Pulmonary artery endothelial cell (primary cell): ENCODE measurements around the gene CHN2. TPM values are rescaled to one million over a fixed set of nuclear protein-coding genes. Genes with fewer than 3 reads are reported as not detected.

Experiments used
- DNase-seq: peaks from one replicate; pipeline ENCODE4 v3.0.0-alpha.2; 2011; ENCODE audit warnings: low read depth, low spot score
- total RNA-seq: library from RNA; depleted of rRNA; stranded (reverse); fragments of >200 nt; gene quantifications from 2 replicates; pipeline ENCODE4 v1.2.3, GENCODE V29; 2014

CHN2 gene
- total RNA-seq, 1 donor from 2014 or later: 0.13 TPM

DNA sequence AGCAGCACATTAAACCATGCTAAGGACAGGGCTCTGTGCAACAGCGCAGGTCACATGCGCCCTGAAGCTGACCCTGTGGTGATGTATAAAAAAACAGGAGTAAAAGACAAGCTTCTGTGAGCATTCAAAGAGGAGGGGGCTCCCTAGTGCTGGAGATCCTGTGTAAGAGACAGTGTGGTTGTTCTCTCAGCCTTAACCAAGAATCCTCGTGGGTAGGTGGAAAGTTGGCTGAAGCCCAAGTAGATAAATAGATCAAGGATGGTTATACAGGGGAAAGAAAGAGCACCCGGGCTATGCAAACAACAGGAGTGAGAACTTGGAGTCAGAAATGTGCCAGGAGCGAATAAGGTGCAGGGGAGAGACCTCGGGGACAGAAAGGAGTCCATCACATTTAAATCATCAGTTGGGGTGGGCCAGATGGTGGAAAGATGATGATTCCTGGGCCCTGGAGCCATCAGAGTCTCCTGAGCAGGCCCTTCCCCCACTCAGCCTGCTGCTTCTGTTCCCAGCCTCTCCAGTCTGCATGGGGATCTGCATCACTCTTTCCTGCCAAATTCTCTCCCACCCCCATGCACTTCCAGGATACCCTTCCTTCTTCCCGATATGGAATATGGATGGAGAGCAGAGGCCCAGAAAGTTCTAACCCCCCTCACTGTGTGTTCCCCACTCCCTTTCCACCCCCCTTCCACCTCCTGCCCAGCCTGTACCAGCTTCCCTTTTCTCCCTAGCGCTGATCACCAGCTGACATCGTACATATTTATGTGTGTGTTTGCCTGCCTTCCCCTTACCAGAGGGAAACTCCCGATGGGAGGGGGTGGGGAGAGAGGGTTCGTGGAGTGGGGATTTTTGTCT lies 291.0 kb downstream of the CHN2 start:
- no peak for DNase-seq

GRCh38 chr7:29486191-29486700 lies 291.7 kb downstream of the CHN2 start:
- no peak for DNase-seq

DNA sequence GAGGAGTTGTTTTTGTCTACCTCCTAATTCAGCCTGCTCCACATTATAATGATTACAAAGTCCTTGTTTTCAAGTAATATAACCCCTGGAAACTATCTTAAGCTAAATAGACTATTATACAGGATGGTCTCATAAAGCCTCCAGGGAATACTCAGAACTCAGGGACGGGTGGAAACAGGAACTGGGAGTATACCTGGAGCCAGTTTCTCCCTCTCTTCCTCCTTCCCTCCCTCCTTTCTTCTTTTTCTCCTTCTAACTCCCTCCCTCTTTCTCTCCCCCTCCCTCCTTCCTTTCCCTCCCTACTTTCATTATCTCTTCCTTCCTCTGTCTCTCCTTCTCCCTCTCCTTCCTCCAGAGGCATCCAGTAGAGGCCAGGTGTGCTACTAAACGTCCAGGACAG lies 292.8 kb downstream of the CHN2 start:
- no peak for DNase-seq

- no peak for DNase-seq
Observed at GRCh38 chr7:29488203-29488970, 293.8 kb downstream of the CHN2 start.

DNA sequence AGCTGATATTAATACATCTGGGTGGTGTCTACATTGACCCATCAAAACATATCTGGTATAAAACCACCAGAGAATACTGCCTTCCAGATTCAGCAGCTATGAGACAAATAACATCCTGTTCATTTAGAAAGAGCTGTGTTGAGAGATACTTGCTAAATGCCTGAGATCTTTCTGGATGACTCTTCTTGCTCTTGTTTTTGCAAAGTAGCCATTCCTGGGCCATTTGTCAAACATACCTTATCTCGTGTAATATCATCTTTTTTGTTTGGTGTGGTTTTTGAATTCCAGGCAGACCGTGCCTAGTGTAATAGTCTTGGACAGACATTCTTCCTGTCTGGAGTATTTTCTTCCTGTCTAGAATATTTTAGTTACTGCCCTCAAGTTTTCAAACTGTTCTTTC lies 294.4 kb downstream of the CHN2 start:
- no peak for DNase-seq

GRCh38 chr7:29490094-29490607 lies 295.6 kb downstream of the CHN2 start:
- DNase-seq: no peak

DNA sequence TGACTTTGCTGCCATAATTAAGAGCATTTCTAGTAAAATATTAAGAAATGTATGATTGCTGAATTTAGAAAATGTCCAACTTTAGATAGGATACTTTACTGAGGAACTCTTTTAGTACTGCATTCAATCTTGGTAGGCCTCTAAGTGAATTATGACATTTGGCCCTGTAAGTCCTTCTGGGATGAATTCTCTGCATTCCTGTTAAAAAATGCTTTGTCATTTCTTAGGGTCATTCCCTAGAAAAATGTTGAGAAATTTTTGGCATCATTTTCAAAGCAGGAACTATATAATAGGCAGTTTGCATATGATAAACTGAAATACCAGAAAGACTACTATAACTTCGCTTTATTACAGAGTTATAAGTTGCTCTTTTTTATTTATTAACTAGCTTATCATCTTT lies 299.8 kb downstream of the CHN2 start:
- no peak for DNase-seq

DNA sequence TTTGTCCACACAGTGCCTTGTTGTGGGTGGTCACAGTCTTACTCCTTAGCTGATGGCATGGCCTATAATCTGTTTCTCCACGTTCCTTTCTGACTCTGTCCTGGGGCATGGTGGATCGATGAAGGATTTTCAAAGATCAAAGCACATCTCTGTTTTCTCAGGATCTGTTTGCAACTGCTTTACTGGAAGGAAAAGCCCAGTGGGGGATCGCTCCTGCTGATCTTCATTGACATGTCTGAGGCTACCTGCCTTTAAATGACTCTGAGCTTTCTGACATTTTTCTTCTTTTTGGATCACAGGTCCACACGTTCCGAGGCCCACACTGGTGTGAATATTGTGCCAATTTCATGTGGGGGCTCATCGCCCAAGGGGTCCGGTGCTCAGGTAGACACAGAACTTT lies 301.1 kb downstream of the CHN2 start:
- no peak for DNase-seq

DNA sequence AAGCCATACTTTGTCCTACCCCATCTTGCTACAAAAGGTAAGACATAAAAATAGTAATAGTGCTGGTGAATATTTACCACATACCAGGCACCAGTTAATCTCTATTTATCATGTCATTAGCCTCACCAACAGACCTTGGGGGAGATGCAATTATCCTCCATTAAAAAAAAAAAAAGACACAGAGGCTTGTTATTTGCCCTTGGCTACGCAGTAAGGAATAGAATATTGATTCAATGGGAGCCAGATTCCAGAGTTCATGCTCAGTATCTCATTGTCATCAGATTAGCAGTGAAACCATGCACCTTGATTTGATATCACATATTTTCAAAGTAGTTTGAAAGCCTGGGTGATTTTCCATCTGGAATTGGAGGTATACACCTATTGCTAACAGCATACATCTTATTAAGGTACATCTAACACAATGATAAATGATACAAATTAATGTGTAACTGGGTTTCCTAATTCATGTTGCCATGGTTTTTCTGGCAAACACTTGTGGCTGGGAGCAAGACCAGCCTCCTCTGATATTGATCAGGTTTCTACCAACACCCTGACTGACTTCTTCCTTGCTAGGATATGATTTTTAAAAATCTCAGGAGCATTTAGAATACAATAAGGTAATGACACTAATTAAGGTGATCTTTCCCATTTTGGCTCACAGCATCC lies 301.9 kb downstream of the CHN2 start:
- DNase-seq: no peak

- DNase-seq: no peak
Observed at GRCh38 chr7:29499932-29500331, 305.4 kb downstream of the CHN2 start.

DNA sequence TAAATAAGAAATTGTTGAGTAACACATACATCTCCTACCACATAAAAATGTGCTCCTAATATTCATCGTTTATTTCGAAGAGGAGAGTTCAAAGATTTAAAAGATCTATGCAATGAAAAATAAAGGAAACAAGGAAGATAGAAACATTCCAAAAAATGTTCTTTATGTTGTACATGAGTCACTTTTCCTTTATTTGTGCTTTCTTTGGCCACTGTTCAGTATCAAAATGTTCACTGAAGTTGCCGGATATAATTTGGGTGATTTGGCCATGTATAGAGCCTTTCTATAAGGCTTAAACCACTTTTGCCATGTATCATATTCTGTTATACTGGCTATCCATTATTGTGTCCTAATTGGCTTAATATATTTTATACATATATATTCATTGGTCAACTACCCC lies 306.1 kb downstream of the CHN2 start:
- DNase-seq: no peak

GRCh38 chr7:29502133-29502532 lies 307.6 kb downstream of the CHN2 start:
- no peak for DNase-seq

DNA sequence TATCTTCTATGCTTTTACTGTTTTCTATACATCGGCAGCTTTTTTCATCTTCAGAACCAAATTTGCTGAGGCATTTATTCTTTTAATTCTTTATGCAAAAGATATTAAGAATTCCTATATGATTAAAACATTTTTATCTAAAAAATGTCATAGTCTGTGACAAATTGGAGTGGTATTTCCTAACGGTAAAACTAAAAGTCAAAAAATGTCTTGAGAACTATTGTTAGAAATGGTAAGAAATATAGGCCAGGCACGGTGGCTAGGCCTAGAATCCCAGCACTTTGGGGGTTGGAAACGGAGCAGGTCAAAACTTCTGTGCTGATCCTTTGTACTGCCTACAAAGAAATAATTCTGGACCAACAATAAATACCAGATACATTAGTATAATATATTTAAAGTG lies 311.4 kb downstream of the CHN2 start:
- no peak for DNase-seq

GRCh38 chr7:29508608-29509007 lies 314.0 kb downstream of the CHN2 start:
- no peak for DNase-seq

DNA sequence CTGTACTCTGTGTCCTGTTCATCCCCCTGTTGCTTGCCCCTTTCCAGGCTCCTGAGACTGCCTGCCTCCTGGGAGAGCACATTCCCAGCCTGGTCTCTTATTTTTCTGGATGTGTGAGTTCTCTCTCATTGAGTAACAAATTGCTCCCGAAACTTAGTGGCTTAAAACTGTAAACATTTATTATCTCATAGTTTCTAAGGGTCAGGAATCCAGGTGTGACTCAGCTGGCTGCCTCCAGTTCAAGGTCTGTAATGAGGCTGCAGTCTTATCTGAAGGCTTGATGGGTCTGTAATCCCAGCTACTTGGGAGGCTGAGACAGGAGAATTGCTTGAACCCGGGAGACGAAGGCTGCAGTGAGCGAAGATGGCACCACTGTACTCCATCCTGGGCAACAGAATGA lies 315.5 kb downstream of the CHN2 start:
- no peak for DNase-seq

DNA sequence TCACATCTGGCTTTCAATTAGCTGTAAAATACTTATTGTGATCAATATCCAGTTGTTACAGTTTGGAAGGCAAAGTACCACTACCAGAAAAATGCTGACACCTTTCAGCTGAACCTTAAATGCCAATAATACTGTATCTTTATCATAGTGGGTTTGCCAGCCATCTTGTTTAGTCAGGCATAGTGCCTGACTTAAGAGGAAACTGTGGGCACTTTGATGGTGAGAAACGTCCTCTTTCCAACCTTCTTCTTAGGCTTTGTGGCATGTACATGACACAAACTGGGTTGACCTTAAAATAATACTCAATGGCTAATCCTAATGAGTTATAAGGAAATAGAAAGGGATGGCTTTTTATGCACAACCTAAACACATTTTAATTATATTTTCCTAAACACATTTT lies 316.8 kb downstream of the CHN2 start:
- no peak for DNase-seq

- DNase-seq: no peak
Observed at GRCh38 chr7:29511851-29512250, 317.3 kb downstream of the CHN2 start.

DNA sequence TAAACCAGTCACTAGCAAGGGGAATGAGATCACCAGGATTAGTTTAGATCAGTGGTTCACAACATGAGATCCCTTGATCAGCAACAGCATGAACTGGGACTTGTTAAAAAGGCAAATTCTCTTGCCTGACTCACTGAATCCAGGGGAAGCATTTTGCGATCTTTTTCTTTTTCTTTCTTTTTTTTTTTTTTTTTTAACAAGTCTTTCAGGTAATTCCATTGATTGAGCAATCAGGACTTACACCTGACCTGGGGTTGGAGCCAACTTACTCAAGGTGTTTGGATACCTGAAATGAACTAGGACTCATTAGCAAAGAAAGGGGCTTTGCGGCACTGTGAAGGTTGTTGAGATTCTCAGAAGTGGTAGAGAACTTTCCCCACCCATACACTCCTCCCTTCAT lies 321.9 kb downstream of the CHN2 start:
- DNase-seq: no peak

DNA sequence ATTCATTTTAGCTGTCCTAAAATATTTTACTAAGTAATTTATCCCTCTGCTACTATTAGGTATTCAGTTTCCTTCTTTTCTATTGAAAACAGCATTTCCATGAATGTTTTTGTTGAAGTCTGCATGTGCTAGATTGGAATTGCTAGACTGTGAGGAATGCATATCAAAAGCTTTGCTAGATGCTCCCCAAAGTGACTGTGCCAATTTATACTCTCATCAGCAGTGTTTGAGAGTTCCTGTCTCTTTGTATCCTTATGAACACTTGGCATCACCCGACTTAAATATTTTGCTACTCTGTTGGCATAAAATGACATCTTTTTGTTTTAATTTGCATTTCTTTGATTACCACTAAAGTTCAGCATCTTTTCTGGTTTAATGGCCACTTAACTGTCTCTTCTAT lies 324.0 kb downstream of the CHN2 start:
- no peak for DNase-seq

DNA sequence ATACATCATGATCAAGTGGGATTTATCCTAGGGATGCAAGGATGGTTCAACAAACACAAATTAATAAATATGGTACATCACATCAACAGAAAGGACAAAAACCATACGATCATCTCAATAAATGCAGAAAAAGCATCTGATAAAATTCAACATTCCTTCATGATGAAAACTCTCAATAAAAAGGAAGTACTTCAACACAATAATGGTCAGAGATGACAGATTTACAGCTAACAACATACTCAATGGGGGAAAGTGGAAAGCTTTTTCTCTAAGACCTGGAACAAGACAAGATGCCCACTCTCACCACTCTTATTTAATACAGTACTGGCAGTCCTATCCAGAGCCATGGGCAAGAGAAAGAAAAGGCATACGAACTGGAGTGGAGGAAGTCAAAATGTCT lies 329.2 kb downstream of the CHN2 start:
- no peak for DNase-seq

- DNase-seq: no peak
Observed at GRCh38 chr7:29527505-29528108, 333.0 kb downstream of the CHN2 start.
